Panc1 (cell line): ENCODE results near the gene CKAP4.

Experiments
- CTCF ChIP-seq: fragments of 450-650 bp; IDR thresholded peaks from 2 replicates; pipeline ENCODE4 v1.5.1; 2017; ENCODE audit warnings: mild to moderate bottlenecking
- POLR2AphosphoS5 ChIP-seq: IDR thresholded peaks from 2 replicates; pipeline ENCODE4 v1.6.1; 2012; ENCODE audit warnings: mild to moderate bottlenecking, low read depth, low read length, moderate library complexity
- REST ChIP-seq, 2 experiments: IDR thresholded peaks; 2 replicates each; pipeline ENCODE4 v1.6.1; 2011 to 2012; ENCODE audit warnings: low read depth in 2 of 2, control low read depth in 1 of 2, low read length in 1 of 2, mild to moderate bottlenecking in 1 of 2, moderate library complexity in 1 of 2; ENCODE audit not compliant: insufficient read depth in 1 of 2
- SIN3A ChIP-seq: IDR thresholded peaks from 2 replicates; pipeline ENCODE4 v1.6.1; 2012; ENCODE audit warnings: low read depth, mild to moderate bottlenecking, low read length, moderate library complexity, borderline replicate concordance; ENCODE audit not compliant: insufficient read depth
- TCF7L2 ChIP-seq: IDR thresholded peaks from 2 replicates; pipeline ENCODE4 v1.6.1; 2011; ENCODE audit warnings: mild to moderate bottlenecking, low read depth, low read length, inconsistent platforms

- no peak for TF ChIP-seq CTCF
- no peak for TF ChIP-seq POLR2AphosphoS5
- no peak for TF ChIP-seq REST (IDR thresholded peaks at IDR 0.05; ENCODE audit: insufficient read depth in 1 of 2, low read depth in 2 of 2, low read length in 1 of 2)
- TF ChIP-seq SIN3A: no peak
- no peak for TF ChIP-seq TCF7L2
Observed at GRCh38 chr12:106229036-106229591, 18.7 kb downstream of the CKAP4 start.
